ENCODE measurements around the gene NIPA2.
"Not testable (repeated sequence)": the region's sequence is repeated elsewhere in the genome, so short reads cannot be mapped to it uniquely, and the experiment has no call there.

The NIPA2 gene

DNA sequence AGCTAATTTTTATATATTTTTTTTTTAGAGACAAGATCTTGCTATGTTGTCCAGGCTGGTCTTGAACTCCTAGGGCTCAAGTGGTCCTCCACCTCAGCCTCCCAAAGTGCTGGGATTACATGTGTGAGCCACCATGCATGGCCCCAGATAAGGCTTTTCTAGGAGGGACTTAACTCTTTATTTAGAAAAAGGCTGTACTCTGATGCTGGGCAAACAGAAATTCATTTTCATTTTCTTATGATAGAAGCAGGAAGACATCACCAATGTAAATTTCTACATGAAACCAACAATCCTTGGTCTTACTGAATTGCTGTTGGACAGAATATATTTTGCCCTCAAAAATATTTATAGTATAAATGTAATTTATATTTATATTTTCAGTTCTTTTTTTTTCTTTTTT is 42.4 kb upstream of the NIPA2 start:
- Histone ChIP-seq H3K4me3 (ENCODE audit: low read depth, low read length) (no peak overlapping the region), H3K27me3 (ENCODE audit: control insufficient read depth, insufficient read depth, low read length) (no peaks in the 10 kb centered on the region), H3K4me1 (no peaks in the 10 kb centered on the region), H3K9me3 (ENCODE audit: control insufficient read depth, low read length) (no peaks in the 10 kb centered on the region), H3K9ac (no peak overlapping the region), H3K79me2 (no peaks in the 10 kb centered on the region), H3K36me3 (ENCODE audit: control insufficient read depth, insufficient read depth, low read length) (no peaks in the 10 kb centered on the region), H3K27ac (no peak overlapping the region), H3K4me2 (ENCODE audit: low read length) (no peak overlapping the region), H2AFZ (no peak overlapping the region)
- TF ChIP-seq, protein P1, sequence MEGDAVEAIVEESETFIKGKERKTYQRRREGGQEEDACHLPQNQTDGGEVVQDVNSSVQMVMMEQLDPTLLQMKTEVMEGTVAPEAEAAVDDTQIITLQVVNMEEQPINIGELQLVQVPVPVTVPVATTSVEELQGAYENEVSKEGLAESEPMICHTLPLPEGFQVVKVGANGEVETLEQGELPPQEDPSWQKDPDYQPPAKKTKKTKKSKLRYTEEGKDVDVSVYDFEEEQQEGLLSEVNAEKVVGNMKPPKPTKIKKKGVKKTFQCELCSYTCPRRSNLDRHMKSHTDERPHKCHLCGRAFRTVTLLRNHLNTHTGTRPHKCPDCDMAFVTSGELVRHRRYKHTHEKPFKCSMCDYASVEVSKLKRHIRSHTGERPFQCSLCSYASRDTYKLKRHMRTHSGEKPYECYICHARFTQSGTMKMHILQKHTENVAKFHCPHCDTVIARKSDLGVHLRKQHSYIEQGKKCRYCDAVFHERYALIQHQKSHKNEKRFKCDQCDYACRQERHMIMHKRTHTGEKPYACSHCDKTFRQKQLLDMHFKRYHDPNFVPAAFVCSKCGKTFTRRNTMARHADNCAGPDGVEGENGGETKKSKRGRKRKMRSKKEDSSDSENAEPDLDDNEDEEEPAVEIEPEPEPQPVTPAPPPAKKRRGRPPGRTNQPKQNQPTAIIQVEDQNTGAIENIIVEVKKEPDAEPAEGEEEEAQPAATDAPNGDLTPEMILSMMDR (IDR thresholded peaks at IDR 0.05) = no peak

DNA sequence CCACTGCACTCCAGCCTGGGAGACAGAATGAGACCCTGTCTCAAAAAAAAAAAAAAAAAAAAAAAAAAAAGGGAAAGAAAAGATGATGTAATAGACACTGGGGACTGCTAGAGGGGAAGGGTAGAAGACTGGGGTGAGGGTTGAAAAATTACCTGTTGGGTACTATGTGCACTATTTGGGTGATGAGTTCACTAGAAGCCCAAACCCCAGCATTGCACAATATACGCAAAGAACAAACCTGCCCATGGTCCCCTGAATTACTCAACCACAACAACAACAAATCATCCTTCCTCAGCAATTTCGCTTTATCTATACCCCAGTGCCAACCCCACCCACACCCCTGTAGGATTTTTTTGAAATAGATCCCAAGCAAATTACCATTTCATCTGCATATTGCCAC is 38.6 kb upstream of the NIPA2 start:
- Histone ChIP-seq H3K27ac (no peak overlapping the region), H3K27me3 (ENCODE audit: control insufficient read depth, insufficient read depth, low read length) (no peaks in the 10 kb centered on the region)
- TF ChIP-seq, protein P1 (IDR thresholded peaks at IDR 0.05) = no peak

GRCh38 chr15:22803006-22803405 is 35.5 kb upstream of the NIPA2 start:
- H3K27me3 ChIP-seq (ENCODE audit: control insufficient read depth, insufficient read depth, low read length) = not testable (repeated sequence)

More for the DNA sequence above, 38.6 kb upstream of the NIPA2 start:
- Histone ChIP-seq H2AFZ (no peak overlapping the region), H3K9ac (no peak overlapping the region), H3K9me3 (ENCODE audit: control insufficient read depth, low read length) (no peaks in the 10 kb centered on the region), H3K4me3 (ENCODE audit: low read depth, low read length) (no peak overlapping the region), H3K4me1 (no peaks in the 10 kb centered on the region), H3K36me3 (ENCODE audit: control insufficient read depth, insufficient read depth, low read length) (no peaks in the 10 kb centered on the region), H3K4me2 (ENCODE audit: low read length) (no peak overlapping the region), H3K79me2 (no peaks in the 10 kb centered on the region)

GRCh38 chr15:22806156-22806555 is 32.3 kb upstream of the NIPA2 start:
- Histone ChIP-seq H2AFZ (no peak overlapping the region), H3K9ac (no peak overlapping the region)
- TF ChIP-seq, protein P1 (IDR thresholded peaks at IDR 0.05) = no peak

More at GRCh38 chr15:22803006-22803405, 35.5 kb upstream of the NIPA2 start:
- H3K4me1 ChIP-seq; H2AFZ ChIP-seq; H3K36me3 ChIP-seq (ENCODE audit: control insufficient read depth, insufficient read depth, low read length); H3K9me3 ChIP-seq (ENCODE audit: control insufficient read depth, low read length); H3K27ac ChIP-seq; H3K4me2 ChIP-seq (ENCODE audit: low read length); H3K9ac ChIP-seq; H3K4me3 ChIP-seq (ENCODE audit: low read depth, low read length); H3K79me2 ChIP-seq: not testable (repeated sequence)

DNA sequence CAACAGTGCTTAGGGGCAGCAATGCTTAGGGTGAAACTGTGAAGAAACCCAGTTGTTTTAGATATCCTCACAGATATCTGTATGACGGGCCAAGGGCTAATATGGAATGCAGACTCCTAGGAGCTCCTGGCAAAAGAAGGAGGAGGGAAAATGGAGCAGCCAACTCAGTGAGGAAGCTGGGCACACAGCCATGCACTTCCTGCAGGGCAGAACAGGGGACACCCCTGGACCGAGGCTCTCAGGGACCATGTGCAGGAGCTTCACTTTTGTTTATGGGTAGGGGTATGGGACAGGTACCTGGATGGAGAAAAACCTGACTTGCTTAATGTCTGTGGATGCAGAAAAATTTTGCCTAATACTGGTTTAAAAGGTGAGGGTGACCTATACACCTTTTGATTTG is 31.8 kb upstream of the NIPA2 start:
- H3K9ac ChIP-seq = no peak overlapping the region
- H3K4me3 ChIP-seq (ENCODE audit: low read depth, low read length) = no peak overlapping the region
- no peaks in the 10 kb centered on the region for H3K27me3 ChIP-seq (ENCODE audit: control insufficient read depth, insufficient read depth, low read length)
- H3K4me1 ChIP-seq = no peaks in the 10 kb centered on the region
- H3K36me3 ChIP-seq (ENCODE audit: control insufficient read depth, insufficient read depth, low read length) = no peaks in the 10 kb centered on the region
- TF ChIP-seq, protein P1 (IDR thresholded peaks at IDR 0.05) = no peak
- H3K4me2 ChIP-seq (ENCODE audit: low read length) = no peak overlapping the region
- H3K27ac ChIP-seq = no peak overlapping the region
- H3K79me2 ChIP-seq = no peaks in the 10 kb centered on the region
- H3K9me3 ChIP-seq (ENCODE audit: control insufficient read depth, low read length) = no peaks in the 10 kb centered on the region
- no peak overlapping the region for H2AFZ ChIP-seq

More at GRCh38 chr15:22806156-22806555, 32.3 kb upstream of the NIPA2 start:
- Histone ChIP-seq H3K4me3 (ENCODE audit: low read depth, low read length) (no peak overlapping the region), H3K27ac (no peak overlapping the region), H3K27me3 (ENCODE audit: control insufficient read depth, insufficient read depth, low read length) (no peaks in the 10 kb centered on the region), H3K36me3 (ENCODE audit: control insufficient read depth, insufficient read depth, low read length) (no peaks in the 10 kb centered on the region), H3K9me3 (ENCODE audit: control insufficient read depth, low read length) (no peaks in the 10 kb centered on the region), H3K4me1 (no peaks in the 10 kb centered on the region), H3K4me2 (ENCODE audit: low read length) (no peak overlapping the region), H3K79me2 (no peaks in the 10 kb centered on the region)

DNA sequence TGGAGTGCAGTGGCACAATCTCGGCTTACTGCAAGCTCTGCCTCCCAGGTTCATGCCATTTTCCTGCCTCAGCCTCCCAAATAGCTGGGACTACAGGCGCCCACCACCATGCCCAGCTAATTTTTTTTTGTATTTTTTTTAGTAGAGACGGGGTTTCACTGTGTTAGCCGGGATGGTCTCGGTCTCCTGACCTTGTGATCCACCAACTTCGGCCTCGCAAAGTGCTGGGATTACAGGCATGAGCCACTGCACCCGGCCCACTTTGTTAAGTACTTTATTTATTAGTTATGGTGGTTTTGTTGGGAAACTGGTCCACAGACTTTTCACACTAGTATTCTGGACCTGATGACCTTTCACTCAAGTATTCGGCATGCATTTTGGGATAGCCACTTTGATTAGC is 30.6 kb upstream of the NIPA2 start:
- H3K9ac ChIP-seq; H3K27me3 ChIP-seq (ENCODE audit: control insufficient read depth, insufficient read depth, low read length); H3K27ac ChIP-seq; H3K9me3 ChIP-seq (ENCODE audit: control insufficient read depth, low read length); H2AFZ ChIP-seq; H3K4me2 ChIP-seq (ENCODE audit: low read length); H3K36me3 ChIP-seq (ENCODE audit: control insufficient read depth, insufficient read depth, low read length); H3K4me3 ChIP-seq (ENCODE audit: low read depth, low read length); H3K79me2 ChIP-seq; H3K4me1 ChIP-seq: not testable (repeated sequence)
